ENCODE data around the gene KCNH4. TPM values are rescaled to one million over a fixed set of nuclear protein-coding genes. Genes with fewer than 3 reads are reported as not detected.

The KCNH4 gene
- total and polyA plus RNA-seq, 4 donors: 0.01 TPM; not detected in 3

- Histone ChIP-seq H3K27ac (ENCODE audit: low read depth in 1 of 2, low read length in 2 of 2) (no peak overlapping the region), H3K27me3 (ENCODE audit: control insufficient read depth in 4 of 4, insufficient read depth in 4 of 4, low read length in 3 of 4) (no peaks in the 10 kb centered on the region), H3K36me3 (ENCODE audit: control insufficient read depth in 4 of 4, insufficient read depth in 3 of 4, low read depth in 1 of 4, low read length in 3 of 4) (no peaks in the 10 kb centered on the region), H3K4me1 (ENCODE audit: control insufficient read depth in 4 of 4, insufficient read depth in 4 of 4, low read length in 3 of 4) (no peaks in the 10 kb centered on the region), H3K9me3 (ENCODE audit: control insufficient read depth in 4 of 4, low read length in 3 of 4) (no peaks in the 10 kb centered on the region), H3K4me3 (ENCODE audit: low read depth in 1 of 3, low read length in 3 of 3) (no peak overlapping the region), H3K9ac (ENCODE audit: low read depth in 1 of 2, low read length in 2 of 2) (no peak overlapping the region)
- DNase-seq (ENCODE audit: low spot score): peak; percentile 50
- 57% methylated on average over 8 of the region's 8 CpGs for WGBS
- TF ChIP-seq HNF4A (conservative IDR thresholded peaks at IDR 0.05): peak in 1 of 2 donors; percentile 24
- peak; percentile 14 for TF ChIP-seq CTCF (IDR thresholded peaks at IDR 0.05; ENCODE audit: low read depth, low read length, missing input control)
- no peak for TF ChIP-seq FOXA2 (IDR thresholded peaks at IDR 0.05)
Measured at GRCh38 chr17:42163113-42163512, 17.8 kb downstream of the KCNH4 start.

GRCh38 chr17:42160531-42160910 lies 20.4 kb downstream of the KCNH4 start:
- H3K9me3 ChIP-seq (ENCODE audit: control insufficient read depth in 4 of 4, low read length in 3 of 4): no peaks in the 10 kb centered on the region
- H3K4me1 ChIP-seq (ENCODE audit: control insufficient read depth in 4 of 4, insufficient read depth in 4 of 4, low read length in 3 of 4): peaks cover 0 to 1% (median under 1%) of the 10 kb centered on the region in 4 donors
- no peak overlapping the region for H3K9ac ChIP-seq (ENCODE audit: low read depth in 1 of 2, low read length in 2 of 2)
- DNase-seq (ENCODE audit: low spot score): no peak
- H3K27ac ChIP-seq (ENCODE audit: low read depth in 1 of 2, low read length in 2 of 2): no peak overlapping the region
- TF ChIP-seq TAF1 (conservative IDR thresholded peaks at IDR 0.05) (no peak), NR2F2 (IDR thresholded peaks at IDR 0.05) (no peak), RAD21 (IDR thresholded peaks at IDR 0.05) (no peak), CTCF (IDR thresholded peaks at IDR 0.05; ENCODE audit: low read depth, low read length, missing input control) (no peak), YY1 (IDR thresholded peaks at IDR 0.05) (no peak), EGR1 (IDR thresholded peaks at IDR 0.05; ENCODE audit: low read depth in 2 of 2) (no peak), HNF4A (conservative IDR thresholded peaks at IDR 0.05) (no peak), FOXA1 (IDR thresholded peaks at IDR 0.05) (no peak), HNF4G (IDR thresholded peaks at IDR 0.05) (no peak), RXRA (IDR thresholded peaks at IDR 0.05) (no peak), ZBTB33 (IDR thresholded peaks at IDR 0.05) (no peak), SP1 (IDR thresholded peaks at IDR 0.05) (no peak), ATF3 (IDR thresholded peaks at IDR 0.05) (no peak), GABPA (IDR thresholded peaks at IDR 0.05 in 1 of 2, conservative IDR thresholded peaks at IDR 0.05 in 1 of 2) (no peak), FOXA2 (IDR thresholded peaks at IDR 0.05) (no peak), JUND (IDR thresholded peaks at IDR 0.05) (no peak)
- H3K27me3 ChIP-seq (ENCODE audit: control insufficient read depth in 4 of 4, insufficient read depth in 4 of 4, low read length in 3 of 4): no peaks in the 10 kb centered on the region
- H3K4me3 ChIP-seq (ENCODE audit: low read depth in 1 of 3, low read length in 3 of 3): no peak overlapping the region
- WGBS: 95% methylated on average over 7 of the region's 7 CpGs
- no peaks in the 10 kb centered on the region for H3K36me3 ChIP-seq (ENCODE audit: control insufficient read depth in 4 of 4, insufficient read depth in 3 of 4, low read depth in 1 of 4, low read length in 3 of 4)
